ENCODE results near the gene THSD4.

Gene THSD4

DNA sequence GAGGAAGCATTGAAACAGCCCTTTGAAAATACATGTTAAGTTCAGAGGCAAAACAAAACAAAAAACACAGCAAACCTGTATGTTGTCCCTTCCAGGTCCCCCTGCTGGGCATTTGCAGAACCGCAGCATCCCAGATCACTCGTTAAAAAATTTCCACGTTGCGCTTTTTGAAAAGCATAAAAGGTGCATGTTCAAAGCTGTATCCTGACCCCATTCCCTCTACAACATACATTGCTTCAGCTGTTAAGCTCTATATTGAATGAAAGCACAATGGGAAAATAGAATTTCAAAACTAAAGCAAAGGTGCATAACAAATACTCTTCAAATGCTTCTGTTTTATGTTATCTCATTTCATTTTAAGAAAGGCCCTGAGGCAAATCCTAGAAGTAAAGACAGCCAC, 328.3 kb downstream of the THSD4 start:
- no peak for TF ChIP-seq Cebpa-rat (IDR thresholded peaks at IDR 0.05)
- H3K4me3 ChIP-seq: no peak overlapping the region
- H3K27me3 ChIP-seq: no peaks in the 10 kb centered on the region
- H3K27ac ChIP-seq: peak overlapping the region in 2 of 11 experiments; percentile 54 to 59; a peak in 3 of 22 replicates
- H3K9me3 ChIP-seq (replicated peaks in 1 of 11): no peaks in the 10 kb centered on the region
- peaks cover 8 to 21% (median 15%) of the 10 kb centered on the region in 10 experiments for H3K4me1 ChIP-seq
- H4K20me1 ChIP-seq: no peaks in the 10 kb centered on the region
- H3K36me3 ChIP-seq: no peaks in the 10 kb centered on the region
- peak overlapping the region in 3 of 11 experiments; percentile 73 to 92 (median 85); a peak in 5 of 22 replicates for H3K4me2 ChIP-seq
- H3K9ac ChIP-seq: no peak overlapping the region; a peak in 1 of 22 replicates

- no peaks in the 10 kb centered on the region for H3K9me3 ChIP-seq (replicated peaks in 1 of 11)
- no peak overlapping the region for H3K9ac ChIP-seq
- TF ChIP-seq Cebpa-rat (IDR thresholded peaks at IDR 0.05): no peak
- no peak overlapping the region for H3K4me3 ChIP-seq
- peak overlapping the region in 3 of 11 experiments; percentile 52 to 65 (median 59); a peak in 6 of 22 replicates for H3K4me2 ChIP-seq
- no peaks in the 10 kb centered on the region for H3K27me3 ChIP-seq
- no peaks in the 10 kb centered on the region for H3K36me3 ChIP-seq
- H4K20me1 ChIP-seq: no peaks in the 10 kb centered on the region
- peaks cover 8 to 21% (median 15%) of the 10 kb centered on the region in 10 experiments for H3K4me1 ChIP-seq
- no peak overlapping the region for H3K27ac ChIP-seq
Measured at GRCh38 chr15:71444032-71444810, 328.9 kb downstream of the THSD4 start.

DNA sequence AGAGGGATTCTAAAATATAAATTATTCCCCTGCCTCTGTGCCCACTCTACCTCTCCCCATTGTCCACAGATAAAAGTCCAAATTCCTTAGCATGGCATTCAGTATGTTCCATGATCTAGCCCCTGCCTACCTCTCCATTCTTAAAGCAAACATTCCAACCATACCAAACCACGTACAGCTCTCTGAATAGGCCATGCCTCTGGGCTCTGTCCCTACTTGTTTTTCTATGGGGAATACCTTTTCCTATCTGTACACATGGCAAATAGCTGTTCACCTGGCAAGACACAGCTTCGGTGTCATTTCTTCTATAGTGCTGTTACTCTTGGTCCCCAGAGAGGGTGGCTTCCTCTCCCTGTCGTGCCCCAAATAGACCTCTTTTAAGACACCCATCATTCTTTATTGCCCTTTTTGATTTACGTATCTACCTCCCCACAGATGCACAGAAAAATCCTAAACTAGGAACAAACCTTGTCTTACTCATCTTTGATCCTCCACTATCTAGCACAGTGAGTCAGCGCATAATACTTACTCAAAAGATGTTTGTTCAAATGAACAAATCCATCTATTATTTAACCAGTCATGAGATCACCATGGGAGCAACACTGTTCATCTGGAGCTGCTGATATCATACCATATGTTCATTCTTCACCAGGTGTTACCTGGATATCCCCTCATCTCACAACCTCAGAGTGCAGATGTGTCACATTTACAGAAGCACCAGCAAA, 329.8 kb downstream of the THSD4 start:
- Histone ChIP-seq H3K4me1 (peaks cover 8 to 21% (median 15%) of the 10 kb centered on the region in 10 experiments), H3K27me3 (no peaks in the 10 kb centered on the region), H3K9ac (no peak overlapping the region), H3K27ac (no peak overlapping the region), H3K36me3 (no peaks in the 10 kb centered on the region), H3K4me3 (no peak overlapping the region), H3K4me2 (peak overlapping the region in 7 of 11 experiments; percentile 26 to 65 (median 52); a peak in 13 of 22 replicates), H3K9me3 (replicated peaks in 1 of 11) (no peaks in the 10 kb centered on the region), H4K20me1 (no peaks in the 10 kb centered on the region)
- TF ChIP-seq Cebpa-rat (IDR thresholded peaks at IDR 0.05): no peak

DNA sequence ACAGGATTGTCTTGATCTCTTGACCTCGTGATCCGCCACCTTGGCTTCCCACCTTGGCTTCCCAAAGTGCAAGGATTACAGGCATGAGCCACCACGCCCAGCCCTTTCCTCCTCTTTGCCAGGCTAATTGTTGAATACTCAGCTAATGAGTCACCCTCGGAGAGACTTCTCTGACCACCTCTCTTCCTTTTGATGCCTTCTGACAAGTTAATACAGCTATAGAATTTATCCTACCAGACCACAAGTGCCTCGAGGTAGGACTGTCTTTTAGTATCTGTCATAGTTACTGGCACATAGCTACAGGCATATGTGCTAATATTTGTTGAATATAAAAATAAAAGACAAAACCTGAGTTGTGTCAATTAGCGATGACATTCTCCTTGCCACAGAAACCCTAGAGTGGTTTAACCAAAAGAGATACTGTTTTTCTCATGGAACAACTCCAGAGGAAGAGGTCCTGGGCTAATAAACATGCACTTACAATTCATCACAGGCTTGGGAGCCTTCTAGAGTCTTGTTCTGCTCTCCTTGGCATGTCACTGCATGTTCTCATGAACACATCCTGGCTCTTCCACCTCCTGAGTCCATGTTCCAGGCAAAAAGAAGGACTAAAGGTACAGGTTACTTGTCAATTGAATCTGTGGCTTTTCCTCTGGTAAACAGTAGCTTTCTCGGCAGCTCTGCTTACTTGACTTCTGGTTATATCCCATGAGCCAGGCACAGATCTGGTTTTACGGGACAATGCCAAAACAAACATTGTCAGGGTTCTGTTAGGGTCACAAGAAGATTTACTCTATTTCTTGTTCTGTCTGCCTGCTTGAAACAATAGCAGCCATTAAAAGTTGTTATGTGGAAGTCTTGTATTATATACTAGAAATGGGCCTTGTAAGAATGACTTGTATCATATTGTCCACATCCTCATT, 332.3 kb downstream of the THSD4 start:
- Histone ChIP-seq H3K9me3 (replicated peaks in 1 of 11) (no peaks in the 10 kb centered on the region), H3K4me3 (no peak overlapping the region), H3K27ac (no peak overlapping the region), H4K20me1 (no peaks in the 10 kb centered on the region), H3K4me1 (peaks cover 8 to 16% (median 12%) of the 10 kb centered on the region in 10 experiments), H3K4me2 (no peak overlapping the region), H3K27me3 (no peaks in the 10 kb centered on the region), H3K9ac (0 out of 22 replicates have a peak overlapping the region, but pooled peaks of 1 of the 11 experiments have one; percentile 9), H3K36me3 (no peaks in the 10 kb centered on the region)
- TF ChIP-seq Cebpa-rat (IDR thresholded peaks at IDR 0.05): no peak

- Histone ChIP-seq H4K20me1 (no peaks in the 10 kb centered on the region), H3K27ac (no peak overlapping the region), H3K4me2 (no peak overlapping the region), H3K4me1 (peaks cover 0 to 15% (median 8%) of the 10 kb centered on the region in 10 experiments; a peak in 13 of 20 replicates), H3K9ac (no peak overlapping the region), H3K9me3 (replicated peaks in 1 of 11) (no peaks in the 10 kb centered on the region), H3K4me3 (no peak overlapping the region), H3K27me3 (no peaks in the 10 kb centered on the region), H3K36me3 (no peaks in the 10 kb centered on the region)
- no peak for TF ChIP-seq Cebpa-rat (IDR thresholded peaks at IDR 0.05)
Measured at GRCh38 chr15:71448688-71449114, 333.4 kb downstream of the THSD4 start.

DNA sequence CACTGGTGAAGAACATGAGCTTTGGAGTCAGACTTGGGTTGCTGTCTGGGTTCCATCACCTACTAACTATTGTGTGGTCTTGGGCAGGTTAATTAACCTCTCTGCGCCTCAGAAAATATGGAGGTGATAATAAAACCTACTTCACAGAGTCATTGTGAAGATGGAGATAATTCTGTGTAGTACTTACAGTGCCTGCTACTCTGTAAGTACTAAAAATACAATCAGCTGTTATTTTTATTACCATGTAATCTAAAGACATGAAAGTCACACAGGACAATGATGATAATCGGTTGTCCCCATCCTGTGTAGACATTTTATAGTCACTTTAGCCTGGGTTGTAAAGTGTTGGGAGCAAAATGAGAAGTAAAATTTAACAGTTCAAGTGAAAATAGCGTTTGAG, 334.1 kb downstream of the THSD4 start:
- H3K9me3 ChIP-seq (replicated peaks in 1 of 11): no peaks in the 10 kb centered on the region
- no peak for TF ChIP-seq Cebpa-rat (IDR thresholded peaks at IDR 0.05)
- no peak overlapping the region for H3K9ac ChIP-seq
- H3K36me3 ChIP-seq: no peaks in the 10 kb centered on the region
- H3K27me3 ChIP-seq: no peaks in the 10 kb centered on the region
- no peak overlapping the region for H3K27ac ChIP-seq
- no peak overlapping the region for H3K4me2 ChIP-seq
- H4K20me1 ChIP-seq: no peaks in the 10 kb centered on the region
- peaks cover 0 to 14% (median 8%) of the 10 kb centered on the region in 10 experiments; a peak in 12 of 20 replicates for H3K4me1 ChIP-seq
- no peak overlapping the region for H3K4me3 ChIP-seq

DNA sequence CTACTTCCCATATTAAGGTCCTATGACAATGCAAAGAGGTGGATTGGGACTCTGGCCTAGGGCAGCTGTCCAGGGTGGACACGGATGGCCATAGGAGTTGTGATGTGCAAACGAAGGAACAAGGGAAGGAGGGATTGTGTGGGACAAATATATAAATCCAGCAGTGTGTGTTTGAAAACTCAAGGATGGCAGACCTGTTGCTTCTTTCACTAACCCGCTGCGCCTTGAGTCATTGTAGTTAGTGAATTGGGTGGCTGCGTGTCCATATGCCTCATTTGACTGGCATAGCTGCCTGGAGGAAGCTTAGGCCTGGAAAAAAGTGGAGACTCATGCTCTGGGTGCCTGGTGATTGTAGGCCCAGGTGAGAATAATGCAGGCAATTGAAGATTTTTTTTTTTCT, 334.7 kb downstream of the THSD4 start:
- H3K4me2 ChIP-seq: no peak overlapping the region
- H3K9me3 ChIP-seq (replicated peaks in 1 of 11): no peaks in the 10 kb centered on the region
- H3K27ac ChIP-seq: no peak overlapping the region
- H3K9ac ChIP-seq: 0 out of 22 replicates have a peak overlapping the region, but pooled peaks of 1 of the 11 experiments have one; percentile 8
- H3K36me3 ChIP-seq: no peaks in the 10 kb centered on the region
- TF ChIP-seq Cebpa-rat (IDR thresholded peaks at IDR 0.05): no peak
- no peak overlapping the region for H3K4me3 ChIP-seq
- H3K4me1 ChIP-seq: peaks cover 0 to 8% (median 5%) of the 10 kb centered on the region in 10 experiments; a peak in 12 of 20 replicates
- H4K20me1 ChIP-seq: no peaks in the 10 kb centered on the region
- no peaks in the 10 kb centered on the region for H3K27me3 ChIP-seq

DNA sequence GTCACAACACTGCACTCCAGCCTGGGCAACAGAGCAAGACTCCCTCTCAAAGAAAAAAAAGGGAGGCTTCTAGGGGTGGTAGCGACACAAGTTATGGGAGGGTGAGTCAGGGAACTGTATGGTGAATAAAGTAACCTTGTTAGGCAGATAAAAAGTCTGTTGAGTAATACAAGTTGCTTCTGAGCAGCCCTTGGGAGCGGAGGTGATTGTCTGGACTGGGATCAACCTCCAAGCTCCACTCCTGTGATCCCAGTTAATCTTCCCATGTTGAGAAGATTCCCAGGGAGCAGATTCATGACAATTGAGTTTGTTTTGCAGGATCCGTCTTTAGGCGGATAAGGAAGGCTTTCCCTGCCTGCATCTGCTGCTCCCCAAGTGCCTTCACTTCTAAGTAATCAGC, 335.9 kb downstream of the THSD4 start:
- TF ChIP-seq Cebpa-rat (IDR thresholded peaks at IDR 0.05): no peak

More for the DNA sequence above, 335.9 kb downstream of the THSD4 start:
- Histone ChIP-seq H3K36me3 (no peaks in the 10 kb centered on the region), H3K4me2 (no peak overlapping the region), H3K27ac (no peak overlapping the region), H3K9me3 (replicated peaks in 1 of 11) (no peaks in the 10 kb centered on the region), H4K20me1 (no peaks in the 10 kb centered on the region), H3K9ac (no peak overlapping the region), H3K4me3 (no peak overlapping the region), H3K4me1 (no peaks in the 10 kb centered on the region), H3K27me3 (no peaks in the 10 kb centered on the region)
